ENCODE data around the gene GNB3. TPM values are rescaled to one million over a fixed set of nuclear protein-coding genes. Genes with fewer than 3 reads are reported as not detected.

GNB3 gene
- total and polyA plus RNA-seq, 9 donors = 0.34 to 15.0 (median 10.1) TPM

GRCh38 chr12:6829536-6830220, 11.0 kb upstream of the GNB3 start:
- Histone ChIP-seq H3K27ac (peak overlapping the region; percentile 79 to 93), H3K4me1 (ENCODE audit: insufficient read depth) (peaks cover 8% of the 10 kb centered on the region), H3K27me3 (no peaks in the 10 kb centered on the region), H3K36me3 (no peaks in the 10 kb centered on the region), H3K9me3 (no peaks in the 10 kb centered on the region), H3K4me3 (peak overlapping the region; percentile 95)
- intact Hi-C loops (cut with DNase I) = loop anchor here in 3 of 4 donors (5.0 kb wide), 3 partner anchors 77 to 212 kb away; partner anchors contain the start of gene MLF2 (in 2 of the 3)
- WGBS, 3 donors = 22 to 28% (median 26%) methylated on average over 19 of the region's 19 CpGs
- DNase-seq = peak in 1 of 5 donors; percentile 40
- TF ChIP-seq EP300 (IDR thresholded peaks at IDR 0.05) = no peak
- no peak for TF ChIP-seq CTCF (IDR thresholded peaks at IDR 0.05)
- no peak for TF ChIP-seq POLR2A (IDR thresholded peaks at IDR 0.05)

- peak in 1 of 5 donors; percentile 39 for DNase-seq
Observed at GRCh38 chr12:6830286-6830890, 10.3 kb upstream of the GNB3 start.

GRCh38 chr12:6830999-6831398, 9.7 kb upstream of the GNB3 start:
- no peak overlapping the region for H3K4me3 ChIP-seq
- no peaks in the 10 kb centered on the region for H3K36me3 ChIP-seq
- H3K9me3 ChIP-seq = no peaks in the 10 kb centered on the region
- no peak overlapping the region for H3K27ac ChIP-seq
- DNase-seq = no peak
- intact Hi-C loops (cut with DNase I) = no loop called here
- no peaks in the 10 kb centered on the region for H3K27me3 ChIP-seq
- peaks cover 4% of the 10 kb centered on the region for H3K4me1 ChIP-seq (ENCODE audit: insufficient read depth)
- WGBS, 3 donors = 80 to 89% (median 85%) methylated on average over 6 of the region's 6 CpGs
- TF ChIP-seq POLR2A (IDR thresholded peaks at IDR 0.05) (no peak), CTCF (IDR thresholded peaks at IDR 0.05) (no peak), EP300 (IDR thresholded peaks at IDR 0.05) (no peak)

More at GRCh38 chr12:6830286-6830890, 10.3 kb upstream of the GNB3 start:
- WGBS, 3 donors = 82 to 85% (median 84%) methylated on average over 11 of the region's 11 CpGs
- Histone ChIP-seq H3K27me3 (no peaks in the 10 kb centered on the region), H3K4me1 (ENCODE audit: insufficient read depth) (peaks cover 6% of the 10 kb centered on the region), H3K36me3 (no peaks in the 10 kb centered on the region), H3K27ac (no peak overlapping the region), H3K9me3 (no peaks in the 10 kb centered on the region), H3K4me3 (no peak overlapping the region)
- intact Hi-C loops (cut with DNase I) = no loop called here
- no peak for TF ChIP-seq POLR2A (IDR thresholded peaks at IDR 0.05)

GRCh38 chr12:6831450-6831995, 9.2 kb upstream of the GNB3 start:
- no peak overlapping the region for H3K4me3 ChIP-seq
- 78 to 81% (median 81%) methylated on average over 12 of the region's 12 CpGs for WGBS, 3 donors
- H3K27me3 ChIP-seq = no peaks in the 10 kb centered on the region
- no peak overlapping the region for H3K27ac ChIP-seq
- no peaks in the 10 kb centered on the region for H3K9me3 ChIP-seq
- H3K36me3 ChIP-seq = no peaks in the 10 kb centered on the region
- intact Hi-C loops (cut with DNase I) = no loop called here
- peaks cover 4% of the 10 kb centered on the region for H3K4me1 ChIP-seq (ENCODE audit: insufficient read depth)
- TF ChIP-seq CTCF (IDR thresholded peaks at IDR 0.05) (no peak), EP300 (IDR thresholded peaks at IDR 0.05) (no peak), POLR2A (IDR thresholded peaks at IDR 0.05) (no peak)
- no peak for DNase-seq

GRCh38 chr12:6832125-6832524, 8.6 kb upstream of the GNB3 start:
- 84 to 88% (median 86%) methylated on average over 4 of the region's 4 CpGs for WGBS, 3 donors
- no peaks in the 10 kb centered on the region for H3K9me3 ChIP-seq
- intact Hi-C loops (cut with DNase I) = no loop called here
- peaks cover 1% of the 10 kb centered on the region for H3K4me1 ChIP-seq (ENCODE audit: insufficient read depth)
- no peaks in the 10 kb centered on the region for H3K36me3 ChIP-seq
- no peak overlapping the region for H3K4me3 ChIP-seq
- DNase-seq = no peak
- H3K27ac ChIP-seq = no peak overlapping the region
- TF ChIP-seq EP300 (IDR thresholded peaks at IDR 0.05) (no peak), CTCF (IDR thresholded peaks at IDR 0.05) (no peak), POLR2A (IDR thresholded peaks at IDR 0.05) (no peak)
- no peaks in the 10 kb centered on the region for H3K27me3 ChIP-seq

All from ovary (tissue), 9 donors.